Keratinocyte (primary cell): ENCODE results near the gene HIP1. TPM values are rescaled to one million over a fixed set of nuclear protein-coding genes. Genes with fewer than 3 reads are reported as not detected.

Experiments
- DNase-seq: peaks from one replicate; pipeline ENCODE4 v3.0.0-alpha.2; 2011; ENCODE audit warnings: low read depth, missing footprints, low spot score
- FAIRE-seq: peaks from 2 replicates; lab custom pipeline; 2011; peaks lifted over from hg19 to GRCh38; lab: Jason Lieb, UNC
- H2AFZ ChIP-seq: 2 replicates; pipeline ENCODE4 v1.6.0; 2012; ENCODE audit warnings: low read length, control low read depth, inconsistent platforms; ENCODE audit not compliant: control insufficient read depth
- H3K27ac ChIP-seq: 2 replicates; pipeline ENCODE4 v1.5.1; 2011; ENCODE audit warnings: low read length; ENCODE audit not compliant: control insufficient read depth, insufficient read depth
- H3K27me3 ChIP-seq: 3 replicates; pipeline ENCODE4 v1.6.0; 2011; ENCODE audit warnings: low read length; ENCODE audit not compliant: control insufficient read depth, insufficient read depth; ENCODE audit errors: extremely low read depth
- H3K36me3 ChIP-seq, 2 experiments: 2 replicates in 1 of 2; 3 replicates in 1 of 2; pipeline ENCODE4 v1.5.1; 2011; ENCODE audit warnings: low read length in 2 of 2, mild to moderate bottlenecking in 1 of 2; ENCODE audit not compliant: control insufficient read depth in 2 of 2, insufficient read depth in 2 of 2; ENCODE audit errors: extremely low read depth in 1 of 2
- H3K4me1 ChIP-seq: 3 replicates; pipeline ENCODE4 v1.5.1; 2011; ENCODE audit warnings: low read length; ENCODE audit not compliant: control insufficient read depth, insufficient read depth; ENCODE audit errors: extremely low read depth
- H3K4me2 ChIP-seq: 3 replicates; pipeline ENCODE4 v1.6.0; 2011; ENCODE audit warnings: low read depth, low read length; ENCODE audit not compliant: control insufficient read depth, insufficient read depth; ENCODE audit errors: extremely low read depth
- H3K4me3 ChIP-seq, 3 experiments: fragments of 200-600 bp in 1 of 3; sonication (generic) in 1 of 3; 2 replicates in 2 of 3; 3 replicates in 1 of 3; pipeline ENCODE4 v1.5.1; 2011 to 2016; ENCODE audit warnings: low read length in 3 of 3, mild to moderate bottlenecking in 3 of 3, control low read depth in 2 of 3, inconsistent platforms in 1 of 3, low read depth in 1 of 3, mixed read lengths in 1 of 3, mixed run types in 1 of 3, moderate library complexity in 1 of 3; ENCODE audit not compliant: control insufficient read depth in 2 of 3, insufficient read depth in 2 of 3; ENCODE audit errors: extremely low read depth in 1 of 3
- H3K79me2 ChIP-seq: 2 replicates; pipeline ENCODE4 v1.6.0; 2012; ENCODE audit warnings: low read length; ENCODE audit not compliant: control insufficient read depth, insufficient read depth
- H3K9ac ChIP-seq: 3 replicates; pipeline ENCODE4 v1.6.0; 2011; ENCODE audit warnings: low read length; ENCODE audit not compliant: control insufficient read depth, insufficient read depth; ENCODE audit errors: extremely low read depth
- H3K9me1 ChIP-seq: 3 replicates; pipeline ENCODE4 v1.6.0; 2011; ENCODE audit warnings: low read length; ENCODE audit not compliant: control insufficient read depth, insufficient read depth; ENCODE audit errors: extremely low read depth
- H3K9me3 ChIP-seq: 2 replicates; pipeline ENCODE4 v1.5.1; 2012; ENCODE audit warnings: low read depth, low read length; ENCODE audit not compliant: control insufficient read depth
- H4K20me1 ChIP-seq: 3 replicates; pipeline ENCODE4 v1.6.0; 2011; ENCODE audit warnings: low read length; ENCODE audit not compliant: control insufficient read depth, insufficient read depth; ENCODE audit errors: extremely low read depth
- CTCF ChIP-seq, 3 experiments: IDR thresholded peaks in 1 of 3; conservative IDR thresholded peaks in 1 of 3; optimal IDR thresholded peaks in 1 of 3; 2 replicates in 2 of 3; 3 replicates in 1 of 3; pipeline versions ENCODE3 to v1.5.1; 2011; ENCODE audit warnings: low read length in 3 of 3, mild to moderate bottlenecking in 3 of 3, moderate library complexity in 2 of 3, control low read depth in 1 of 3, inconsistent platforms in 1 of 3; ENCODE audit not compliant: insufficient read depth in 2 of 3; ENCODE audit errors: extremely low read depth in 1 of 3
- EZH2 ChIP-seq: IDR thresholded peaks from one replicate; pipeline ENCODE4 v1.6.1; 2012; ENCODE audit warnings: inconsistent platforms, mild to moderate bottlenecking, low read length, moderate library complexity
- dilution Hi-C: fragments of 300-500 bp; cut with MboI; formaldehyde crosslinking; loops from one replicate; pipeline ENCODE4 v1.7.0; 2020; ENCODE audit warnings: low sequenced_read_pairs; ENCODE audit not compliant: extremely low pct_ligation_motif_present
- polyA plus RNA-seq, 5 experiments: library from polyadenylated mRNA; depleted of rRNA in 3 of 5; stranded (reverse) in 3 of 5; stranded (forward) in 1 of 5; unstranded in 1 of 5; fragments of >200 nt; gene quantifications; 1 replicate in 1 of 5; 2 replicates in 3 of 5; 3 replicates in 1 of 5; pipeline versions ENCODE4 v1.2.1 to v1.2.3, GENCODE V29; 2011 to 2012; ENCODE audit warnings: missing spikeins in 2 of 5, low read depth in 1 of 5, low replicate concordance in 1 of 5

HIP1 gene
- polyA plus RNA-seq, 1 donor (not counting 4 experiments of a cell fraction or from before 2014, with no cell fraction given) = 5.0 TPM

GRCh38 chr7:75757860-75758259 is 19.1 kb upstream of the HIP1 start:
- Histone ChIP-seq H2AFZ (no peak overlapping the region), H3K36me3 (no peaks in the 10 kb centered on the region), H3K9ac (no peak overlapping the region), H3K4me2 (no peak overlapping the region), H3K9me1 (no peaks in the 10 kb centered on the region), H3K79me2 (no peaks in the 10 kb centered on the region), H3K27ac (no peak overlapping the region), H3K4me3 (no peak overlapping the region), H3K27me3 (no peaks in the 10 kb centered on the region), H3K9me3 (no peaks in the 10 kb centered on the region), H4K20me1 (no peaks in the 10 kb centered on the region), H3K4me1 (no peaks in the 10 kb centered on the region)
- dilution Hi-C loops = no loop called here
- FAIRE-seq (no peak), DNase-seq (no peak)
- TF ChIP-seq EZH2 = no peak
- TF ChIP-seq CTCF (optimal IDR thresholded peaks at IDR 0.05 in 1 of 3, IDR thresholded peaks at IDR 0.05 in 1 of 3, conservative IDR thresholded peaks at IDR 0.05 in 1 of 3; ENCODE audit: extremely low read depth in 1 of 3, insufficient read depth in 2 of 3, low read length in 3 of 3) = no peak

DNA sequence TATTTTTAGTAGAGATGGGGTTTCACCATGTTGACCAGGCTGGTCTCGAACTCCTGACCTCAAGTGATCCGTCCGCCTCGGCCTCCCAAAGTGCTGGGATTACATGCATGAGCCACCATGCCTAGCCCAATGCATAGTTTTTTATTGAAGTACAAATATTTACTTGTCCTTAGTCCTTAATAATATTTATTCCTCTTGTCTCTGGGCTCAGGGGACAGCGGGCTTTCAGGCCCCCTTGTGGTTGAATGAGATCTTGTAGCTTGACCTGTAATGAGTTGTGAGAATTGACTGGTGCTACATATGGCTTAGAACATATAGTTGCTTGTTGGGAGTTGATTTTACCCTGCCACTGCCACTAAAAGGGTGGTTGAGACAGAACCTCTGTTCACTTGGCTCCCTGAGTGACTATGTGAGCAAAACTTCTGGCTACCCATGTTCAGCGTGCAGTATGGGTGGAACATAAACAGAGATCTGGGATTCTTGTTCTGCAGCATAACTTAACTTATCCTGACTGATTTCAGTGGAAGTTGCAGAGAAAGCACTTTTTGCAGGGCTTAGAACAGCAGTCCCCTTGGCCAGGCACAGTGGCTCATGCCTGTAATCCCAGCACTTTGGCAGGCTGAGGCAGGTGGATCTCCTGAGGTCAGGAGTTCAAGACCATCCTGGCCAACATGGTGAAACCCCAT is 18.4 kb upstream of the HIP1 start:
- H3K9me3 ChIP-seq = no peaks in the 10 kb centered on the region
- peak; percentile 29 to 40 (median 38) for TF ChIP-seq CTCF (optimal IDR thresholded peaks at IDR 0.05 in 1 of 3, IDR thresholded peaks at IDR 0.05 in 1 of 3, conservative IDR thresholded peaks at IDR 0.05 in 1 of 3; ENCODE audit: extremely low read depth in 1 of 3, insufficient read depth in 2 of 3, low read length in 3 of 3)
- no peak for TF ChIP-seq EZH2
- no peaks in the 10 kb centered on the region for H4K20me1 ChIP-seq
- no peaks in the 10 kb centered on the region for H3K79me2 ChIP-seq
- H3K36me3 ChIP-seq = no peaks in the 10 kb centered on the region
- no peaks in the 10 kb centered on the region for H3K27me3 ChIP-seq
- no peaks in the 10 kb centered on the region for H3K9me1 ChIP-seq
- no peak overlapping the region for H3K4me2 ChIP-seq
- FAIRE-seq = no peak
- H3K4me3 ChIP-seq = no peak overlapping the region
- H3K27ac ChIP-seq = no peak overlapping the region
- no peak for DNase-seq
- H3K4me1 ChIP-seq = no peaks in the 10 kb centered on the region
- no peak overlapping the region for H3K9ac ChIP-seq
- dilution Hi-C loops = no loop called here
- no peak overlapping the region for H2AFZ ChIP-seq
